Motor neuron (in vitro differentiated cells): ENCODE measurements around the gene SLC19A1. TPM values are rescaled to one million over a fixed set of nuclear protein-coding genes. Genes with fewer than 3 reads are reported as not detected.

Experiments
- ATAC-seq, 8 experiments: fragments of 200-7000 bp; cut with Tn5 transposase; replicated peaks in 6 of 8; 2 replicates each; pipeline ENCODE4 v1.8.0; 2021; ENCODE audit warnings: mild to moderate bottlenecking in 8 of 8, moderate library complexity in 8 of 8
- H3K27ac ChIP-seq, 2 donors: fragments of 250-450 bp; sonication (Bioruptor Pico); 2 replicates each; pipeline ENCODE4 v1.9.0; 2021; ENCODE audit warnings: antibody characterized with exemption in 2 of 2, mild to moderate bottlenecking in 2 of 2, moderate library complexity in 1 of 2
- H3K4me1 ChIP-seq, 2 donors: fragments of 250-450 bp; sonication (Bioruptor Pico); replicated peaks in 1 of 2; 2 replicates each; pipeline ENCODE4 v1.6.1; 2021; ENCODE audit warnings: antibody characterized with exemption in 2 of 2, mild to moderate bottlenecking in 2 of 2, moderate library complexity in 1 of 2
- H3K4me3 ChIP-seq, 5 donors: fragments of 250-450 bp; sonication (Bioruptor Pico); 2 replicates each; pipeline ENCODE4 v1.9.0; 2021; ENCODE audit warnings: antibody characterized with exemption in 5 of 5, mild to moderate bottlenecking in 5 of 5, moderate library complexity in 4 of 5
- WGBS, 10 experiments: fragments of 450-650 bp; shearing (Covaris generic); methylation state at CpG; one replicate each; pipeline ENCODE4 v1.0.0; 2022; 5-methylcytosine and 5-hydroxymethylcytosine counted together
- in situ Hi-C, 9 experiments: fragments of 400-800 bp; cut with MboI; loops; one replicate each; pipeline ENCODE4 v1.15.0; 2021; ENCODE audit warnings: low sequenced_read_pairs in 9 of 9, low pct_unique_long_range_greater_than_20kb in 2 of 9; ENCODE audit not compliant: unreplicated experiment in 9 of 9
- total RNA-seq, 8 experiments: library from RNA; unstranded; fragments of 300-600 nt; gene quantifications; 2 replicates each; pipeline versions ENCODE4 v1.2.3 to v1.2.4, GENCODE V29; 2022

Gene SLC19A1
- total RNA-seq, 8 experiments from 2014 or later, result 4.0 to 40.5 (median 8.2) TPM

- ATAC-seq, result peak in 5 of 8 experiments; percentile 44 to 82 (median 71)
- WGBS, 10 experiments, result 20 to 87% (median 58%) methylated on average over 1 to 8 of the region's 28 CpGs; no CpG with 5 or more reads in 5 of the 10 experiments
- Histone ChIP-seq H3K4me3 (no peak overlapping the region), H3K4me1 (peaks cover 14 to 29% of the 10 kb centered on the region in 2 donors), H3K27ac (peak overlapping the region; percentile 8 to 30)
- in situ Hi-C loops, result loop anchor here in 4 of 9 experiments (25.0 kb wide), 3 partner anchors 137 to 312 kb away; partner anchors contain the start of gene POFUT2 (in 2 of the 4)
Measured at GRCh38 chr21:45448810-45449657, 93.2 kb downstream of the SLC19A1 start.

DNA sequence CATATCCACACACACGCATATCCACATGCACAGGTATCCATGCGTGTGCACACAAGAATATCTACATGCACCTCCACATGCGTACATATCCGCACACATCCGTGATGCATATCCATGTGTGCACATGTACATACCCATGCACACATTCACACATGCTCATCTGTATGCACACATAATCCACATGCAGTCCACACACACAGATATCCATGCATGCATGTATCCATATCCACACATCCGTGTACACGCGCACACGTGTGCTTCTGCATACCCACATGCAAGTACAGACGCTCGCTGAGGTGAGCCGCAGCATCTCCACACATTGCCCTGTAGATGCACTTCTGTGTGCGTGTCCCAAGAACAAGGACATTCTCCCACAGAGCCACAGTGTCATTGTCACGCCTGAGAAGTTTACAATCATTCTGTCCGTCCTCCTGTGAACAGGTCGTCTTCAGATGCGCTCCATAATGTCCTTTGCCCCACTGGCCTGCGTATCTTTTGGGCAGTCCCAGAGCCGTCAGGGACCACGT, 93.9 kb downstream of the SLC19A1 start:
- Histone ChIP-seq H3K4me1 (peaks cover 14 to 29% of the 10 kb centered on the region in 2 donors), H3K4me3 (no peak overlapping the region), H3K27ac (peak overlapping the region in 1 of 2 donors; percentile 30)
- in situ Hi-C loops, result loop anchor here in 4 of 9 experiments (25.0 kb wide), 3 partner anchors 136 to 311 kb away; partner anchors contain the start of gene POFUT2 (in 2 of the 4)
- 35 to 100% (median 89%) methylated on average over 1 to 19 of the region's 20 CpGs for WGBS, 10 experiments
- ATAC-seq, result no peak

Other genes starting within 250 kb of the SLC19A1 start
- 100 to 1,000 TPM in 1 of 8 experiments, 1 to 10 TPM in 7; 1.6 to 341 (median 7.1) TPM for gene COL18A1, start 137.3 kb downstream of the SLC19A1 start, total RNA-seq
- 10 to 100 TPM in 4 of 8 experiments, 1 to 10 TPM in 4; 2.5 to 20.9 (median 10.0) TPM for gene PCBP3, start 101.3 kb upstream of the SLC19A1 start, total RNA-seq